NCI-H146 treated with DMSO at 0.1 percent for 48 hours (cell line): Measurements from ENCODE around the gene ANKRD55.
"Not testable (repeated sequence)": the region's sequence is repeated elsewhere in the genome, so short reads cannot be mapped to it uniquely, and the experiment has no call there.

ENCODE experiments used
- DNase-seq: peaks from one replicate; lab custom pipeline; 2025; ENCODE audit not compliant: unreplicated experiment; lab: John Stamatoyannopoulos, UW

ANKRD55 gene

DNA sequence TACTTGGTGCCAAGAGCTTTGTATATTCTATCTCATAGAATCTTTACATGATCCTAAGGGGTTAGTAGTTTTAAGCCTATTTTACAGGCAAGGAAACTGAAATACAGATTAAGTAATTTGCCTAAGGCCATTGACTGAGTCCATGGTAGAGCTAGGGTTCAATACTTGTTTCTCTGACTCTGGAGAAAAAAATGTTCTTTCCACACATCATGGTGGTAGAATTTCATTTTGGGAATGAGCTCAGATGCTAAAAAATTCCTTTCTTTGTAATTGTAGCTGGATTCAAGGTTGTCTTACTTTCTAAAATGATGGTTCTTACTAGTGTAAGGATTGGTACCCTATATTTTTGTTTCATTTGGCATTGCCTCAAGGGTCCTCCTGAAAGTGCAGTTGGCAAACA lies 86.0 kb downstream of the ANKRD55 start:
- DNase-seq: no peak

DNA sequence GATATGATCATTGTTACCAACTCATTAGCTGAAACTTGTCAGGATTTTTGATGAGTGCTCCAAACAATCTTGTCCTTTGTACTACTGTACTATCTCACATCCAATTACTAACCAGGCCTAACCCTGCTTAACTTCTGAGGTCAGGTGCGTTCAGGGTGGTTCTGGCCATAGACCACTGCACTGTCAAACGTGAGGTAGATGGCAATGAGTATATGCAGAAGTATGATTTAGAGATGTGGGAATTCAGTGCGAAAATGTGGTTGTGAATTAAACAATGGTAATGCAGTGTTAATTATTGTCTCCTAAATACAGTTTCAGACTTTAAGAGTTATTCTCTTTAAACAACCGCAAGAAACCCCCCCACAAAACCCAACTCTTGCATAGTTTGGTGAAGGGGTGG lies 86.5 kb downstream of the ANKRD55 start:
- no peak for DNase-seq

DNA sequence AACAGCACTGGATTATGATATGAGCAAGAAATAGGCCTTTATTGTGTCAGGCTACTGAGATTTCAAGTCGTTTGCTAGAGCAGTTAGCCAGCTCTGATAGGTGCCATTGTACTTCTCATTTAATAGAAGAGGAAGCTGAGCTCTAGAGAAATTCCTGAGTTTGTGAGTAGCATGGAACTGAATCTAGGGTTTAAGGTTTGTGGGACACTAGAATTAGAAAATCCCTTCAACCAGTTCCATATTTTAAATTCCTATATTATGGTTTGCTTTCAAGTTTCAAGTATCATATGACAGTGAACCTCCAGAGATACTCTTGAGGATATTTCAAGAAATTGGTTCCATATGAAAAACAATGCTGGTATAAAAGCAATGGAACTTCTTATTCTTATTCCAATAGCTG lies 87.6 kb downstream of the ANKRD55 start:
- no peak for DNase-seq

DNA sequence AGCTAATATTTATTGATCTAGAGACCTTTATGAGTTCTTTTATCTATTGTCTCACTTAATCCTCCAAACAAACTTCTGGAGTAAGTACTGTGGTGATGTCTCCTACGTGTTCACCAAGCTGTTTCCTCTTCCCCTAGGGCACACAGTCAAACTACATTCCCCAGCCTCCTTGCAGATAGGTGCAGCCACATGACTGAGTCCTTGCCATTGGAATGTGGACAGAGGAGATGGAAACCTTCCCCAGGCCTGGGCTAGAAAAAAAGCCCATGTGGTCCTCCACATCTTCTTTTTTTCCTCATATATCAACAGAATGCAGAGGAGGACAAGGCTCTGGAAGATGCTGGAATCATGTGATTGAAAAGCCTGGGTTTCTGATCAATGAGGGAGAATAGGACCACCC lies 88.0 kb downstream of the ANKRD55 start:
- no peak for DNase-seq

DNA sequence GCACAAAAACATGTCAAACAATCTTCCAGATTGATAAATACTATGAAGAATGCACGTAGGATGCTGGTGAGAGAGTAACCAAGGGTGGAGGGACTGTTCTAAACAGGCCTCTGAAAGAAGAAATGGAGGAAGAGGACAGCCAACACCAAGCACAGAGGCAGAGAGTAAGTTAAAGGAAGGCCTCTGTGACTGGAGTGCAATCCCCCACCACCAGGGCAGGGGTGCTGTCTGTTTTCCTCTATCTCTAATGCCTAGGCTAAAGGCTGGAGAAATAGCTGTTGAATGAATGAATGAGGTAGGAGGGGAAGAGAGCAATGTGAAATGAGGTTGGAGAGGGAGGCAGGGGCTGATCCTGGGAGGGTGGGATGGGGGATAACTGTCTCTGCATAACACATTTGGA lies 88.9 kb downstream of the ANKRD55 start:
- DNase-seq: no peak

DNA sequence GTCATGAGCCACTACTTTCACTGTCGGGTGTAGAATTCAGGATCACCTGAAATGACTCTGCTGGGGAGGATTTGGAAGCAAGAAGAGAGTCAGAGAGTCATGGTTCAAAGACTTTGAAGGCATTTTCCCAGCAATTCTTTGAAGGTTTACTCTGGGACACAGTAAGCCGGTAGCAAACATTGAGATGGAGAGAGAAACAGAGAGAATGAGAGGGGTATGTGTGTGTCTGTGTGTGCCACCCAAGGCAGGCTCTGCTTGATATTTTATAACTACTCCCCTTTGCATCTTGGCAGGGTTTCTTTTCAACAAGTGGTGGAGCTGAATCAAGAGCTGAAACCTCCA lies 89.8 kb downstream of the ANKRD55 start:
- DNase-seq: no peak

DNA sequence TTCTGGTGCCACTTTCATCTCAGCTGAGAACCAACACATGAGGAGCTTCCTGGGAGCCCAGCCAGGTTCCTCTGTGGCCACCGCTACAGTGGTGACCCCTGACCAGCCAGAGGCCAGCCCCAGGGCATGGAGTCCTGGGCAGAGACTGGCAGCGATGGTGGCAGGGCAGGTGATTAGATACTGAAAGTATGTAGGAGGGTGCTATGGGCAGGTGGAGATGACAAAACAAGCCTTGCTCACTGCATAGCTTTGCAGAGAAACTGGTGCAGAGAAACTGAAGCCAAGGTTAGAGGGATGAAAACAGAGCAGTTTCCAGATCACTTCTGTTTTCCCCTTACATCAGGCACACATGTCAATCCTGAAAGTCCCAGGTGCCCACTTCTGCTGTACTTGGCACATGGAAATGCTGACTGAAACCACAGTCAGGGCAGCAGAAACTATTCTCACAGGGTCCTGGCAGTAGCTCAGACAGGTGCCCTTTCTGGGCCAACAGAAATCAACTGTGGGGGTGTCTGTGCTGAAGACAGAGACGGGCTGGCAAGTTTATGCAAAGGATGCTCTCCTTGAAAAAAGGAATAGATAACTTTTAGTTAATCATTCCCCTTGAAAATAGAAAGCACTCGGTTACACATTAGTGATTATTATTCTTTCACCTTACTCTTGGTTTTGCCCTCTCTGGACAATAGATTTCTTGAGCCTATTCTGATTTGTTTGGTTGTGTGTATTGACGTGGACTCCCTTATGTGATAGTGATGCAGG lies 90.3 kb downstream of the ANKRD55 start:
- no peak for DNase-seq

DNA sequence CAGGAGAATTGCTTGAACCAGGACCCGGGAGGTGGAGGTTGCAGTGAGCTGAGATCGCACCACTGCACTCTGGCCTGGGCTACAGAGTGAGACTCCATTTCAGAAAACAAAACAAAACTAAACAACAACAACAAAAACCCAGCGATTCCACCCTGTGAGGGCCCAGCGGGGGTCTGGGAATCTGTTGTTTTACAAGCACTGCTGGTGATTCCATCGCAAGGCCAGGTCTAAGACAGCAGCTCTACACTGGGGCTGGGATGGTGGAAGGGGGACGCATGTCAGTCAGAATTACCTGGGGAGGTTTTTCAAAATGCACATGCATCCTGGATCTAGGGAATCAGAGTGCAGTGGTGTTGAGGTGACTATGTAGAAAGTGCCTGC lies 90.9 kb downstream of the ANKRD55 start:
- DNase-seq: no peak

DNA sequence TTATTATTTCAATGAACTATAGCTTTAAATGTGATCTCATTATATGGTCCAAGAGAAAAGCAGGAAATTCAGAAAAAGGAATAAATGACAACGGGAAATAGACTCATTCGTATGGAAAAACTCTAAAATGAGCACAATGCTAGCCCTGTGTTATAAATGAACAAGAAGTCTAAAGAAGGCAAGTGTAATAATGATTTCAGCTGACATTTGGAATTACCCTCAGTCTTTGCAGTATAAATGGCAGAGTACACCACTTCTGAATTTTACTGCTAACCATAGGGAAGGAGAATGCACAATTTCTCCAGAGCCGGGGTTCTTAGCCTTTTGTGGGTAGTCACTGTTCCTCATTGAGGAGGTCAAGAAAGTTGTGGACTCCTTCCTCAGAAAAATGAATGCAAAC lies 93.1 kb downstream of the ANKRD55 start:
- DNase-seq: no peak

DNA sequence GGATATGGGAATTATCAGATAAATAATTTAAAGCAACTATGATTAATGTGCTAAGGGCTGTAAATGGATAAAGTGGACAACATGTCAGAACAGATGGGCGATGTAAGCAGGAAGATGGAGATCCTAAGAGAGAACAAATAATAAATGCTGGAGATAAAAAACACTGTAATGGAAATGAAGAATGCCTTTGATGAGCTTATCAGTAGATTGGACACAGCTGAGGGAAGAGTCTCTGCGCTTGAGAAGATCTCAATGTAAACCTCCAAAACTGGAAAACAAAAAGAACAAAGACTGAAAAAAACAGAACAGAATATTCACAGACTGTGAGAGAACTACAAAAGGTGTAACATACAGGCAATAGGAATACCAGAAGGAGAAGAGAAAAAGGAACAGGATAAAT lies 102.5 kb downstream of the ANKRD55 start:
- DNase-seq: no peak

DNA sequence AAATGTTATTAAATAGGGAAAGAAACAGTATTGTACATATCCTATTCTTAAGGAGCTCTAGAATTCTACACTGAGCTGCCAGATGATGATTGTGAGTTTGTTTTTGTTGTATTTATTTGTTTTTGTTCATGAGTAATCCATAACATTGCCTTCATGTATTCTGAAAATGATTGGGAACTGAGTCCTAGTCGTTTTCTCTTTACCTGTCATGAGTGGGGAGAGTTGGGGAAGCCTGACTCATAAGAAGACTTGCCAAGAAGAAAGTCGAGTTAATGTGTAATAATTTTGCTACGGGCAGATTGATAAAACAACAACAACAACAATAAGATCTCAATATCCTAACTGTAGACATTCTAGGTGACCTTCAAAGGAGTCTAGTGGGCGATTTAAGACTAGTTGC lies 103.8 kb downstream of the ANKRD55 start:
- DNase-seq: no peak

DNA sequence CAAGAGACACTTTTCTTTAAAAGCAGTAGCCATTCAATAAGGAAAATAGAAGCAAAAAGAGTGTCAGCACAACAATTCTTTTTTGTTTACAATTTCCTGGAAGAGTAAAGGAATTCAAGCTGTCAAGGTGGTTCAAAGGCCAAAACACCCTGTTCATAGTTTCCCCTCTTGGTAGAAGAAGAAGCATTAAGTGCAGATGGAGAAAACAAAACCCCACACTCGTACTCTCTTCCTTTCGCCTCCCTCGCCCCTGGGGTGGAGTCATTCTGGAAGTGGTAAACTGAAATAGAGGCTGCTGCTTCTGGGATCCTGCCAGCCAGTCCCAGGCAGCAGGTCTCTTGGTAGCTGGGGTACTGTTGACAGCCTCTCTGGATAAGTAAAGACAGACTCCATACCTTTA lies 105.0 kb downstream of the ANKRD55 start:
- DNase-seq: no peak

DNA sequence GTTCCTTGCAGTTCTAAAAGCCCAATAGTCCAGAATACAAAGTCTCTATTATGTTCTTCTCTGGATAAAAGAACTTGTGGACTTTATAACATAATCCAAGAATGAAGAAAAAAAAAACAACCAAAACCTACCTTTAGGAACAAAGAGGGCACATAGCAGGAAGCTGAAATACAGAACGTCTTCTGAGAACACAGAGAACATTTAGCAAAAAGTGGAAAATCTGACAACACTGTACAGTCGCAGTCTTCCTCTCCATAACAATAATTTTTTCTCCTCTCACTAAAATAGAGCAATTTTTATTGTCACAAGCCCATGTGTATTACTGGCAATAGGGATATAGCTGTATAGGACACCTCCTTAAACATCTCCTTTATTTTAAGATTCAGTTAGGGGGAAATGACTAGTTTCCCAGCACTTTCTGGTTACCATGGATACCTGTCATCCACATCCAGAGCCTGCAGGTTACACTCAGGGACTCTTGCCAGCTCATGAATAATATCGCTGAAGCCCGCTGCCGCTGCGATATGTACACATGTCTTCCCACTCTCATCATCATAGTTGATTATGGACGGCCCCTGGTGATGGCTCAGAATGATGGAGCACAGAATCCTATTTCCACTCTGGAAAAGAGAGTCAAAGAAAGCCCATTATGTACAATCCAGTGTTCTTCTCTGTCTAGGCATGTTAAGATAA lies 106.5 kb downstream of the ANKRD55 start:
- no peak for DNase-seq

DNA sequence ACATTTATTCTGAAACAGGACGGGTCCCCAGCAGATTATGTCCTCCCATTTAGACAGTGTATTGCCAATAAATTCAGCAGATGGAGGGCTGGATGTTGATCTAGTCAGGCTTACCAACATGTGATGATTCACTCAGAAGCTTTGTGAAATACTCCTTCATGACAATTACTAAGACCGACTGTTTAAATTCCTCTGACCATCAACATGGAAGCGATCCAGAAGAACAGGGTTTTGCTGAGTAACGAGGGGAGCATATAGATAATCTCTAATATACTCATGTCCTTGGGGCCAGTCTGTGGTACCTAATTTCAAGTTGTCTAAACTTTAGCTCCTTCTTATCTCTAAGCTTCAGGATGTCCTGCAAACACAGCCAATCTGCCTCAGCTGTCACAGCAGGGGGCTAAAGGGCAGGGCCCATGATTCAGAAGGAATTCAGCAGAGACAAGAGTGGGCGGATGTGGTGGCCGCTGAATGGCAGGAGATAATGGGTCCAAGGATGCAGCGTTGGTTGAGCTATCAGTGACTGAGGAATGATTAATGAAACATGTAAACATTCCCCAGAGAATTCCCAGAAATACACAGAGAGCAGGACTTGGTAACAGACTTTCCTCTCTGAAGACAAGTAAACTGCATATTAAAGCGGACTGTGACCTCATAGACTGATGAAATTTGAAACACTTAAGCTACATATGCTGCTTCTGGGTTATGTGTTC lies 109.4 kb downstream of the ANKRD55 start:
- DNase-seq: no peak

DNA sequence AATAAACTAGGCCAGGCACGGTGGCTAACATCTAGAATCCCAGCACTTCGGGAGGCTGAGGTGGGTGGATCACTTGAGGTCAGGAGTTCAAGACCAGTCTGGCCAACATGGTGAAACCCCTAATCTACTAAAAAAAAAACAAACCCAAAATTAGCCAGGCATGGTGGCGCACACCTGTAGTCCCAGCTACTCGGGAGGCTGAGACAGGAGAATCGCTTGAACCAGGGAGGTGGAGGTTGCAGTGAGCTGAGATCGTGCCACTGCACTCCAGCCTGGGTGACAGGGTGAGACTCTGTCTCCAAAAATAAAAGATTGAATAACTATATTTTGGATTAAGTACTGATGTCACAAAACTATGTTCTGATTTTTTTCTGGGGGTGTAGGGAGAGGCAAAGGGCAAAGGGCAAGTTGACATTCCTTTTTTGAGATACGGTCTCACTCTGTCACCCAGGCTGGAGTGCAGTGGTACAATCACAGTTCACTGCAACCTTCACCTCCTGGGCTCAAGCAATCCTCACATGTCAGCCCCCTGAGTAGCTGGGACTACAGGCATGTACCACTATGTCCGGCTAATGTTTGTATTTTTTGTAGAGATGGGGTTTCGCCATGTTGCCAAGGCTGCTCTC lies 110.7 kb downstream of the ANKRD55 start:
- DNase-seq: not testable (repeated sequence)

DNA sequence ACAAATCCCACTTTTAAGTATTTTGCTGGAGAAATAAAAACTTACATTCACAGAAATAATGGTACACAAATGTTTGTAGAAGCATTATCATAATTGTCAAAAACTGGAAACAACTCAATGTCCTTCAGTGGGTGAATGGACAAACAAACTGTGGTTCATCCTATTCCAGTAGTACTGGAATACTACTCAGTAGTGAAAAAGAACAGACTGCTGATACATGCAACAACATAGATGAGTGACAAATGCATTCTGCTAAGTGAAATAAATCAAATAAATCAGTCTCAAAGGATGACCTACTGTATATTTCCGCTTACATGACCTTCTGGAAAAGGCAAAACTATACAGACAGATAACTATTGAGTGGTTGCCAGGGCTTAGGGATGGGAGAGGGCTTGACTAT lies 114.1 kb downstream of the ANKRD55 start:
- no peak for DNase-seq

DNA sequence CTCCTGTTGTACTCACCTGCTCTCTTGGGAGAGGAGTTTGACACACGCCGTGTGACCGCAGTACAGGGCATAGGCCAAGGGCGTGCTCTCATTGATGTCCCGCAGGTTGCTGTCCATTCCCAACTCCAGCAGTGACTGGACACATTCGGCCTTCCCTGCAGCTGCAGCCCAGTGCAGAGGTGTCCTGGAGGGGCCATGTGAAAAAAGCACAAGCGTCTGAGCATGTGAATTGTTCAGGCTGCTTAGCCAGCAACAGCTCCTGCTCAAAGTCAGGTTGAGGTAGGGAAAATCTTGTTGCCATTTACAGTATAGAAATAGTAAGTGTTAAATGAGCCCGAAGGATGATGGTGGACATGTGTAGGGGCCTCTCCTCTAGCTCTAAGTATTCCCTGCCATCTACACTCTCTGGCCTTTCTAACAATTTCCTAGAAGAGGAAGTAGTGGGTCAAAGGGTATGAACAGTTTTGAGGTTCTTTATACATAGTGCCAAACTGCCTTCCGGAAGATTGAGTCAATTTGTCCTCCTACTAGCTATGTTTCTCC lies 116.5 kb downstream of the ANKRD55 start:
- no peak for DNase-seq

DNA sequence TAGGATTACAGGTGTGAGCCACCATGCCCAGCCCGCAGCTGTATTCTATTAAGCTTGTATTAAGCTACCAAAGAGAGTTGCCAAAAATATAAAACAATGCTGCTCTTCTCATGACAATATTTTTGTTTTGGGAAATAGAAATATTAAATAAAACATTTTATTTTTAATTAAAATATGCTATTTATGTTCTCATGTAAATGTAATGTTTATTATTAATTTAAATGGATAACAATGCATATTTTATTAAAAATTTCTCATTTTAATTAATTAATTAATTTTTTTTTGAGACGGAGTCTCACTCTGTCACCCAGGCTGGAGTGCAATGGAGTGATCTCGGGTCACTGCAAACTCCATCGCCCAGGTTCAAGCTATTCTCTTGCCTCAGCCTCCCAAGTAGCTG lies 117.5 kb downstream of the ANKRD55 start:
- no peak for DNase-seq

DNA sequence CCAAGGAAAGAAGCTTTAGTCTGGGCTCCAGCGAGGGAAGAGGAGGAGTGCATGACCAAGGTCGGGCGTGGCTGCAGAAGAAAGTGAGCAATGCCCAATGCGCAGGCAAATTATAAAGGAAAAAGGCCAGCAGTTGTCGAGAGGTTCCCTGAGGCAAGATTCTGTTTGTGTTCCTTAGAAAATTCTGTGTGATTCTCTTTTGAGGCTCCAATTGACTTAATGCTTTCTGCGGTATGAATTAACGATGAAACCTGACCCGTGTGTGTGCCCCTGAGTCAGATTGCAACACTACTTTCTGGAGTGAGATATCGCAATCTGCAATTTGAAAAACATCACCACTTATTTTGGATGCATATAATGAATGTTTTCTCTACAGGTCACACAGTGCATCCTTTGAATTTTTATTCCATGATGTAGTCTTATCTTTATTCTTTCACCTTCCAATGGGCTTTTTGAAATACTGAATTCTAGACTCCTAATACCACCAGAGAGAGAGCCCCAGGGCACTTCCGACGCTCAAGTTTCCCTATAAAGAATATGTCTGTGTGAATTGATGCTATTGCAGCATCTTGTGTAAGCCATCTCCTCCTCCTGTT lies 120.5 kb downstream of the ANKRD55 start:
- no peak for DNase-seq

DNA sequence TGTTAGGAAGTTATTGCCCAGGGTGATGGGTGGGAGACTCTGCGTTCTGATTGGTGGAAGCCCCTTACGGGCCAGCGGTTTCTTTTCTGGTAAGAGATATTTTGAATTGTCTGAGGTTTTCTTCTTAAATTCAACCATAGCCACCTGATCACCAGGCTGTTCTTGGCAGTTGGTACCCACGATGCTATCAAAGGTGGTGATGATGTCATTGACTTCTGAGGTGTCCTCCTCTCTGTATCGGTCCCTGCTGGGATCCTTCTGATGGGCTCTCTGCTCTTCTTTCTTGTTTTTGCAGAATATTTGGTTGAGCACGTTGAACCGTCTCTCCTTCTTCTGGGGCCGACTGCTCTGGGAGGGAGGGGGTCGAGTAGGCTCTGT lies 121.7 kb downstream of the ANKRD55 start:
- DNase-seq: no peak

DNA sequence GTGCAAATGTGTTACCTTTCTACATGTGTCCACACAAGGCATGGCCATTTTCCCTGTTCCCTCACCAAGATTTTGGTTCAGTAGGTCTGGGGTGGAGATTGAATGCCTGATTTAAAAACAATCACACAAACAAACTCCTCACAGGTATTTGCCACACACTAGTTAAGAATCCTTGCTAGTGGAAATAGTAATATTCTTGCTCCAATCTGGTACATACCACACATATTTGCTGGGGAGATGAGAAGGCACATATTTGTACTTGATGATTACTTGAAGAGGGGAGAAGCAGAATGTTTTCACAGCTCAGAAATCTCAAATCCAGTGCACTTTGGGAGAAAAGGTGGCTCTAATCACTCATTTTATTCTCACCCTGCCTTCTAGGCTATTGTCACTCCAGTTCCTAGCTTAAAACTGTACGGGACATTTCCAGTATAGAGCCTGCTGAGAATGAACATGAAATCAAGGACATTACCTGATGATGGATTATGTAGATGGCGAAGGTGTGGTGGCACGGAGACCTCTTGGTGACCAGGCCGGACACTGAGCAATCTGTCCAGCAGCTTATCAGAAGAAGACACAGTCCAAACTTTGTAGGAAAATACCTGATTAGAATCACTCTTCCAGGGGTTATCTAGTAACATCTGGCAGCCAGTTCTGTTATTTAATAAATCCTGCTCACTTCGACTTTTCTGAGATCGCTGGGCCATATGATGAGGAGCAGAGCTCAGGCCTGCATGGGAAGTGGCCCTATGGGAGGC lies 122.3 kb downstream of the ANKRD55 start:
- no peak for DNase-seq
